Natural killer cell (primary cell): ENCODE measurements around the gene PAX2. TPM values are rescaled to one million over a fixed set of nuclear protein-coding genes. Genes with fewer than 3 reads are reported as not detected.

ENCODE experiments used
- ATAC-seq, 3 donors: fragments of 150-1000 bp in 2 of 3; fragments of 200-7000 bp in 1 of 3; cut with Tn5 transposase; 1 replicate in 1 of 3; 2 replicates in 2 of 3; pipeline ENCODE4 v1.10.0; 2021; ENCODE audit warnings: mild to moderate bottlenecking in 2 of 3, moderate library complexity in 2 of 3
- DNase-seq, 2 donors: peaks; one replicate each; pipeline versions ENCODE4 v3.0.0 to v3.0.0-alpha.2; 2013 to 2021; ENCODE audit warnings: mixed read lengths in 1 of 2
- H3K27ac ChIP-seq: one replicate; pipeline ENCODE4 v1.5.1; 2013; ENCODE audit warnings: mild to moderate bottlenecking, low read length
- H3K27me3 ChIP-seq: one replicate; pipeline ENCODE4 v1.6.1; 2013; ENCODE audit warnings: low read length; ENCODE audit not compliant: control insufficient read depth, insufficient read depth
- H3K36me3 ChIP-seq: one replicate; pipeline ENCODE4 v1.6.1; 2013; ENCODE audit warnings: low read length; ENCODE audit not compliant: control insufficient read depth, insufficient read depth
- H3K4me1 ChIP-seq: one replicate; pipeline ENCODE4 v1.6.1; 2013; ENCODE audit warnings: low read length; ENCODE audit not compliant: control insufficient read depth, insufficient read depth
- H3K4me3 ChIP-seq: one replicate; pipeline ENCODE4 v1.5.1; 2013; ENCODE audit warnings: low read length
- H3K9me3 ChIP-seq: one replicate; pipeline ENCODE4 v1.6.1; 2013; ENCODE audit warnings: low read length; ENCODE audit not compliant: control insufficient read depth, insufficient read depth
- H3K27ac Mint-ChIP-seq, 2 donors: one replicate each; pipeline ENCODE4 v1.8.0; 2022; ENCODE audit warnings: mild to moderate bottlenecking in 2 of 2, mixed read lengths in 2 of 2, moderate library complexity in 1 of 2
- H3K27me3 Mint-ChIP-seq, 2 donors: one replicate each; pipeline ENCODE4 v1.8.0; 2022; ENCODE audit warnings: low read depth in 2 of 2, mixed read lengths in 2 of 2
- H3K36me3 Mint-ChIP-seq: one replicate; pipeline ENCODE4 v1.8.0; 2022; ENCODE audit warnings: mixed read lengths
- H3K4me1 Mint-ChIP-seq, 2 donors: one replicate each; pipeline ENCODE4 v1.8.0; 2022; ENCODE audit warnings: mixed read lengths in 2 of 2
- H3K4me3 Mint-ChIP-seq: one replicate; pipeline ENCODE4 v1.8.0; 2022; ENCODE audit warnings: mild to moderate bottlenecking, moderate library complexity, mixed read lengths
- H3K9me3 Mint-ChIP-seq, 2 donors: one replicate each; pipeline ENCODE4 v1.8.0; 2022; ENCODE audit warnings: mixed read lengths in 2 of 2
- WGBS: methylation state at CpG from one replicate; pipeline ENCODE4 v1.1.7; 2013; ENCODE audit warnings: missing lambda C conversion rate; ENCODE audit not compliant: insufficient coverage; 5-methylcytosine and 5-hydroxymethylcytosine counted together
- intact Hi-C: fragments of 100-400 bp; cut with micrococcal nuclease; formaldehyde crosslinking; loops from one replicate; pipeline ENCODE4 v1.14.2; 2022
- total RNA-seq, 4 donors: library from RNA; stranded (reverse); fragments of 120-200 nt in 1 of 4; gene quantifications; one replicate each; pipeline versions ENCODE4 v1.2.3 to v1.2.4, GENCODE V29; 2013 to 2022
- TF ChIP-seq, protein P1 (sequence below): fragments of 200-600 bp; IDR thresholded peaks from one replicate; pipeline ENCODE4 v1.8.0; 2022; ENCODE audit warnings: antibody characterized with exemption

PAX2 gene
- total RNA-seq, 3 donors from 2014 or later (not counting 1 experiment from before 2014, with no cell fraction given) = not detected

DNA sequence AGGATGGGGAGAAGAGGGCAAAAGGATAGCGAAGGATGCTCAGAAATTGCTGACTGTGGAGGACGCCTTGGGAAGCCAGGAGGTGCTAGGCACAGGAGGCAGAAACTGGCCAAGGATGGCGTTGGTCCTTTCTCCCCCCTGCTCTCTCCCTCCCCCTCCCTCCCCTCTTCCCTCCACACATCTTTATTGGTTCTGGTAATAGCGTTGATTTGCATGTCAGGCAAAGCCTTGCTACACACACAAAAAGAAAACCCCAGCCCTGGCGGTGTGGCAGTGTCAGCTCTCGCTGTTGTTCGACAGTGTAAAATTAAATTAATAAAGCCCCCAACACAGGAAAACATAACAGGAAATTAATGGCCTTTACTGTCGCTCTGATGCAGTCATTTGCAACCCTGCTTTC is 47.2 kb downstream of the PAX2 start:
- ATAC-seq = no peak
- Mint-ChIP-seq H3K36me3 (no peaks in the 10 kb centered on the region), H3K9me3 (no peaks in the 10 kb centered on the region), H3K27ac (no peak overlapping the region), H3K27me3 (peaks cover 29 to 58% of the 10 kb centered on the region in 2 donors), H3K4me1 (no peaks in the 10 kb centered on the region), H3K4me3 (no peak overlapping the region)
- no peak overlapping the region for H3K4me3 ChIP-seq
- intact Hi-C loops = no loop called here
- no peak for DNase-seq
- no peak overlapping the region for H3K27ac ChIP-seq
- H3K4me1 ChIP-seq = no peaks in the 10 kb centered on the region
- H3K9me3 ChIP-seq = no peaks in the 10 kb centered on the region
- H3K27me3 ChIP-seq = peaks cover 4% of the 10 kb centered on the region
- 77% methylated on average over 8 of the region's 8 CpGs for WGBS
- TF ChIP-seq, protein P1, sequence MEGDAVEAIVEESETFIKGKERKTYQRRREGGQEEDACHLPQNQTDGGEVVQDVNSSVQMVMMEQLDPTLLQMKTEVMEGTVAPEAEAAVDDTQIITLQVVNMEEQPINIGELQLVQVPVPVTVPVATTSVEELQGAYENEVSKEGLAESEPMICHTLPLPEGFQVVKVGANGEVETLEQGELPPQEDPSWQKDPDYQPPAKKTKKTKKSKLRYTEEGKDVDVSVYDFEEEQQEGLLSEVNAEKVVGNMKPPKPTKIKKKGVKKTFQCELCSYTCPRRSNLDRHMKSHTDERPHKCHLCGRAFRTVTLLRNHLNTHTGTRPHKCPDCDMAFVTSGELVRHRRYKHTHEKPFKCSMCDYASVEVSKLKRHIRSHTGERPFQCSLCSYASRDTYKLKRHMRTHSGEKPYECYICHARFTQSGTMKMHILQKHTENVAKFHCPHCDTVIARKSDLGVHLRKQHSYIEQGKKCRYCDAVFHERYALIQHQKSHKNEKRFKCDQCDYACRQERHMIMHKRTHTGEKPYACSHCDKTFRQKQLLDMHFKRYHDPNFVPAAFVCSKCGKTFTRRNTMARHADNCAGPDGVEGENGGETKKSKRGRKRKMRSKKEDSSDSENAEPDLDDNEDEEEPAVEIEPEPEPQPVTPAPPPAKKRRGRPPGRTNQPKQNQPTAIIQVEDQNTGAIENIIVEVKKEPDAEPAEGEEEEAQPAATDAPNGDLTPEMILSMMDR = no peak
- H3K36me3 ChIP-seq = no peaks in the 10 kb centered on the region

DNA sequence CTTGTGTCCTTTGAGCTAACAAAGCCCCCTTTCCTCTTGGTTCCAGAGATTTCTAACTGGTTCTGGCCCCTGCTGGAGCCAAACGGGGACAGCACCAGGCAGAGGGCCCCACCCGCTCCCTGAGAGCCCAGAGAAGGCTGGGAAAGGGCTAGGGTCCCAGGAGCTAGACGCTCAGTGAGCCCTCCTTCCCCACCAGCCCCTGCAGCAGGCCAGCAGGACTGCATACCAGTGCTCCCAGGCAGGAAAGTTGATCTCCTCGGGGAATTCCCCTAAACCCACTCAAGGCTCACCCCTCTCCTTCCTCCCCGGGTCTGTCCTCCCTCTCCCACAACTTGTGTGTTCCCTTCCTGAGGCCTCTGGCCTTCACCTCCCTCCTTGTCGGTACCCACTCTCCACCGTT is 47.7 kb downstream of the PAX2 start:
- H3K9me3 Mint-ChIP-seq = no peaks in the 10 kb centered on the region
- no peak overlapping the region for H3K27ac ChIP-seq
- no peak overlapping the region for H3K4me3 ChIP-seq
- no peaks in the 10 kb centered on the region for H3K4me1 ChIP-seq
- H3K27me3 Mint-ChIP-seq = peaks cover 27 to 55% of the 10 kb centered on the region in 2 donors
- no peaks in the 10 kb centered on the region for H3K4me1 Mint-ChIP-seq
- H3K36me3 ChIP-seq = no peaks in the 10 kb centered on the region
- no peak overlapping the region for H3K27ac Mint-ChIP-seq
- intact Hi-C loops = no loop called here
- no peaks in the 10 kb centered on the region for H3K9me3 ChIP-seq
- H3K27me3 ChIP-seq = peaks cover 4% of the 10 kb centered on the region
- 71% methylated on average over 7 of the region's 7 CpGs for WGBS
- no peak for ATAC-seq
- TF ChIP-seq, protein P1 = no peak
- H3K36me3 Mint-ChIP-seq = no peaks in the 10 kb centered on the region
- DNase-seq = no peak
- no peak overlapping the region for H3K4me3 Mint-ChIP-seq

DNA sequence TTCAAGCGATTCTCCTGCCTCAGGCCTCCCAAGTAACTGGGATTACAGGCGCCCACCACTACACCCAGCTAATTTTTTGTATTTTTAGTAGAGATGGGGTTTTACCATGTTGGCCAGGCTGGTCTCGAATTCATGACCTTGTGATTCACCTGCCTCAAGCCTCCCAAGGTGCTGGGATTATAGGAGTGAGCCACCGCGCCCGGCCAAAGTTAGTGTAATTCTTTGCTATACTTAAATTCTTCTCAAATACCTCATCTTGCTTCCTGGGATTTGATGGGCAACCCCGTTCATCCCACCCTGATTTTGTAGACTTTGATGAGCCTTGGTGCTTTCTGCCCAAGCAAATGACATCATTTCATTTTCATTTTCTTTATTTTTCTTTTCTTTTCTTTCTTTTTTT is 54.5 kb downstream of the PAX2 start:
- TF ChIP-seq, protein P1 = no peak
- H3K4me3 Mint-ChIP-seq = no peak overlapping the region

DNA sequence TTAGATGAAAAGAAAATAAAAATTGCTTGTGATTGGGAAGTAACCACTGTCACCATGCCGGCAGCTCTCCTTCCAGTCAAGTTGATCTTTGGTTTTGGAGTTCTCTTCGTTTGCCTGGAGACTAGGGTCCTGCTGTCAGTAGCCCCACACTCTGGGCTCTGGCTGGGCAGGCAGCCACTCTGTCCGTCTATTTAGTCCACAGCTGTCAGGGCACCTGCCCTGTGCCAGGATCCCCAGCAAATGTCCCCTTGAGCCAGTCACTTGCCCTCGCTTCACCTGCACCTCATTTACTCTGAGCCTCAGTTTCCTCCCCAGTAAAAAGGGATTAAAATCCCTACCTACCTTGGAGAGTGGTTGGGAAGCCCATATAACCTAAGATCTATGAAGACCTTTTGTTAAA is 55.5 kb downstream of the PAX2 start:
- ATAC-seq (no peak), DNase-seq (no peak)
- Mint-ChIP-seq H3K9me3 (no peaks in the 10 kb centered on the region), H3K27ac (no peak overlapping the region), H3K27me3 (peaks cover 43 to 59% of the 10 kb centered on the region in 2 donors), H3K4me3 (no peak overlapping the region), H3K36me3 (no peaks in the 10 kb centered on the region), H3K4me1 (no peaks in the 10 kb centered on the region)
- Histone ChIP-seq H3K4me1 (no peaks in the 10 kb centered on the region), H3K27ac (no peak overlapping the region), H3K27me3 (peaks cover 9% of the 10 kb centered on the region), H3K36me3 (no peaks in the 10 kb centered on the region), H3K9me3 (no peaks in the 10 kb centered on the region), H3K4me3 (no peak overlapping the region)
- TF ChIP-seq, protein P1 = no peak
- intact Hi-C loops = no loop called here
- 65% methylated on average over 3 of the region's 4 CpGs for WGBS

More for the DNA sequence above, 54.5 kb downstream of the PAX2 start:
- no peak for ATAC-seq
- no peaks in the 10 kb centered on the region for H3K9me3 Mint-ChIP-seq
- no peaks in the 10 kb centered on the region for H3K36me3 Mint-ChIP-seq
- Histone ChIP-seq H3K36me3 (no peaks in the 10 kb centered on the region), H3K27me3 (peaks cover 8% of the 10 kb centered on the region), H3K4me3 (no peak overlapping the region), H3K9me3 (no peaks in the 10 kb centered on the region), H3K4me1 (no peaks in the 10 kb centered on the region), H3K27ac (no peak overlapping the region)
- WGBS = 82% methylated on average over 6 of the region's 7 CpGs
- H3K27ac Mint-ChIP-seq = no peak overlapping the region
- DNase-seq = no peak
- intact Hi-C loops = no loop called here
- H3K27me3 Mint-ChIP-seq = peaks cover 42 to 60% of the 10 kb centered on the region in 2 donors
- H3K4me1 Mint-ChIP-seq = no peaks in the 10 kb centered on the region
